Mesothelial cell of epicardium (in vitro differentiated cells): ENCODE data around the gene ST6GAL1. TPM values are rescaled to one million over a fixed set of nuclear protein-coding genes. Genes with fewer than 3 reads are reported as not detected.

Experiments
- DNase-seq, 2 experiments: peaks; one replicate each; pipeline ENCODE4 v3.0.0; 2021; ENCODE audit warnings: low spot score in 2 of 2; ENCODE audit not compliant: unreplicated experiment in 2 of 2
- H3K27ac Mint-ChIP-seq: 2 replicates; pipeline ENCODE4 v1.8.0; 2021; ENCODE audit warnings: mixed read lengths
- H3K27me3 Mint-ChIP-seq: 2 replicates; pipeline ENCODE4 v1.8.0; 2021; ENCODE audit warnings: low read depth, mixed read lengths
- H3K36me3 Mint-ChIP-seq: 2 replicates; pipeline ENCODE4 v1.8.0; 2021; ENCODE audit warnings: mixed read lengths
- H3K4me1 Mint-ChIP-seq: 2 replicates; pipeline ENCODE4 v1.8.0; 2021; ENCODE audit warnings: mixed read lengths
- H3K4me3 Mint-ChIP-seq: 2 replicates; pipeline ENCODE4 v1.8.0; 2021; ENCODE audit warnings: mild to moderate bottlenecking, moderate library complexity, mixed read lengths
- H3K9me3 Mint-ChIP-seq: 2 replicates; pipeline ENCODE4 v1.8.0; 2021; ENCODE audit warnings: mixed read lengths
- total RNA-seq: library from RNA; stranded (reverse); gene quantifications from 3 replicates; pipeline ENCODE4 v1.2.1, GENCODE V29; 2021
- TF ChIP-seq, protein P1 (sequence below): fragments of 200-600 bp; sonication (generic); IDR thresholded peaks from one replicate; pipeline ENCODE4 v1.5.0; 2021; ENCODE audit warnings: antibody characterized with exemption; ENCODE audit not compliant: unreplicated experiment

ST6GAL1 gene
- total RNA-seq, 1 donor from 2014 or later: 50.3 TPM

DNA sequence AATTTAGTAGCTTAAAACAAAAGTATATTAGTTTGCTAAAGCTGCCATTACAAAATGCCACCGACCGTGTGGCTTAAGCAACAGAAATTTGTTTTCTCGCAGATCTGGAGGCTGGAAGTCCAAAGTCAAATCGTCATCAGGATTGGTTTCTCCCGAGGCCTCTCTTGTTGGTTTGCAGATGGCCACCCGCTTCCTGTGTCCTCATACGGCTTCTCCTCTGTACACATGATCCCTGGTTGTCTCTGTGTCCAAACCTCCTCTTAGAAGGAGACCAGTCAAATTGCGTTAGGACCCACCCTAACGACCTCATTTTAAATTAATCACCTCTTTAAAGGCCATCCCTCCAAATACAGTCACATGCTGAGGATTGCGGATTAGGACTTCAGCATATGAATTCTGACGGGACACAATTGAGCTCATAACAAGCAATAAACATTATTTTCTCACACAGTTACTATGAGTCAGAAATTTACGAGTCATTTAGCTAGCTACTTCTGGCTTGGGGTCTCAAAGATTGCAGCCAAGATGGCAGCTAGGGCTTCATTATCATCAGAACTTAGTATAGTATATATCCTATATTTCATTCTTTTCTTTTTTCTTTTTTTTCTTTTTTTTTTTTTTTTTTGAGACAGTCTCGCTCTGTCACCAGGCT lies 150.6 kb downstream of the ST6GAL1 start:
- H3K27ac Mint-ChIP-seq: no peak overlapping the region
- no peaks in the 10 kb centered on the region for H3K27me3 Mint-ChIP-seq
- peaks cover 2% of the 10 kb centered on the region for H3K4me1 Mint-ChIP-seq
- peaks cover 5% of the 10 kb centered on the region for H3K9me3 Mint-ChIP-seq
- TF ChIP-seq, protein P1, sequence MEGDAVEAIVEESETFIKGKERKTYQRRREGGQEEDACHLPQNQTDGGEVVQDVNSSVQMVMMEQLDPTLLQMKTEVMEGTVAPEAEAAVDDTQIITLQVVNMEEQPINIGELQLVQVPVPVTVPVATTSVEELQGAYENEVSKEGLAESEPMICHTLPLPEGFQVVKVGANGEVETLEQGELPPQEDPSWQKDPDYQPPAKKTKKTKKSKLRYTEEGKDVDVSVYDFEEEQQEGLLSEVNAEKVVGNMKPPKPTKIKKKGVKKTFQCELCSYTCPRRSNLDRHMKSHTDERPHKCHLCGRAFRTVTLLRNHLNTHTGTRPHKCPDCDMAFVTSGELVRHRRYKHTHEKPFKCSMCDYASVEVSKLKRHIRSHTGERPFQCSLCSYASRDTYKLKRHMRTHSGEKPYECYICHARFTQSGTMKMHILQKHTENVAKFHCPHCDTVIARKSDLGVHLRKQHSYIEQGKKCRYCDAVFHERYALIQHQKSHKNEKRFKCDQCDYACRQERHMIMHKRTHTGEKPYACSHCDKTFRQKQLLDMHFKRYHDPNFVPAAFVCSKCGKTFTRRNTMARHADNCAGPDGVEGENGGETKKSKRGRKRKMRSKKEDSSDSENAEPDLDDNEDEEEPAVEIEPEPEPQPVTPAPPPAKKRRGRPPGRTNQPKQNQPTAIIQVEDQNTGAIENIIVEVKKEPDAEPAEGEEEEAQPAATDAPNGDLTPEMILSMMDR: no peak
- no peak for DNase-seq
- H3K36me3 Mint-ChIP-seq: peaks cover 7% of the 10 kb centered on the region
- no peak overlapping the region for H3K4me3 Mint-ChIP-seq

GRCh38 chr3:187082758-187083375 lies 152.5 kb downstream of the ST6GAL1 start:
- H3K4me3 Mint-ChIP-seq: no peak overlapping the region
- H3K4me1 Mint-ChIP-seq: peaks cover 2% of the 10 kb centered on the region
- peaks cover 12% of the 10 kb centered on the region for H3K36me3 Mint-ChIP-seq
- peaks cover 13% of the 10 kb centered on the region for H3K9me3 Mint-ChIP-seq
- TF ChIP-seq, protein P1: no peak
- H3K27me3 Mint-ChIP-seq: no peaks in the 10 kb centered on the region
- DNase-seq: no peak
- no peak overlapping the region for H3K27ac Mint-ChIP-seq

DNA sequence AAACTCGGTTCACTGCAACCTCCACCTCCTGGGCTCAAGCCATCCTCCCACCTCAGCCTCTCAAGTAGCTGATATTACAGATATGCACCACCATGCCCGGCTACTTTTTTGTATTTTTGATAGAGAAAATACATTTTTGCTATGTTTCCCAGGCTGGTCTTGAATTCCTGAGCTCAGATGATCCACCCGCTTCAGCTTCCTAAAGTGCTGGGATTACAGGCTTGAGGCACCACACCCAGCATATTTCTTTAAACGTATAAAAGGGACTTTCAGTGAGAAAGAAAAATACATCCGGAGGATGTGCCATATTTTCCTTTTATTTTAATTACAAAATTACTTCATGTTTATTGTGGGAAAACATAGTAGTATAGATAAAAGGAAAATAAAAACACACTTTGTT lies 153.8 kb downstream of the ST6GAL1 start:
- Mint-ChIP-seq H3K27ac (no peak overlapping the region), H3K36me3 (peaks cover 9% of the 10 kb centered on the region), H3K27me3 (no peaks in the 10 kb centered on the region), H3K4me1 (peaks cover 2% of the 10 kb centered on the region), H3K4me3 (no peak overlapping the region), H3K9me3 (peaks cover 25% of the 10 kb centered on the region)
- TF ChIP-seq, protein P1: no peak
- no peak for DNase-seq

- Mint-ChIP-seq H3K36me3 (peaks cover 9% of the 10 kb centered on the region), H3K27ac (no peak overlapping the region), H3K9me3 (peaks cover 30% of the 10 kb centered on the region), H3K27me3 (no peaks in the 10 kb centered on the region), H3K4me3 (no peak overlapping the region), H3K4me1 (peaks cover 2% of the 10 kb centered on the region)
- no peak for DNase-seq
- TF ChIP-seq, protein P1: no peak
Measured at GRCh38 chr3:187084580-187084979, 154.3 kb downstream of the ST6GAL1 start.

DNA sequence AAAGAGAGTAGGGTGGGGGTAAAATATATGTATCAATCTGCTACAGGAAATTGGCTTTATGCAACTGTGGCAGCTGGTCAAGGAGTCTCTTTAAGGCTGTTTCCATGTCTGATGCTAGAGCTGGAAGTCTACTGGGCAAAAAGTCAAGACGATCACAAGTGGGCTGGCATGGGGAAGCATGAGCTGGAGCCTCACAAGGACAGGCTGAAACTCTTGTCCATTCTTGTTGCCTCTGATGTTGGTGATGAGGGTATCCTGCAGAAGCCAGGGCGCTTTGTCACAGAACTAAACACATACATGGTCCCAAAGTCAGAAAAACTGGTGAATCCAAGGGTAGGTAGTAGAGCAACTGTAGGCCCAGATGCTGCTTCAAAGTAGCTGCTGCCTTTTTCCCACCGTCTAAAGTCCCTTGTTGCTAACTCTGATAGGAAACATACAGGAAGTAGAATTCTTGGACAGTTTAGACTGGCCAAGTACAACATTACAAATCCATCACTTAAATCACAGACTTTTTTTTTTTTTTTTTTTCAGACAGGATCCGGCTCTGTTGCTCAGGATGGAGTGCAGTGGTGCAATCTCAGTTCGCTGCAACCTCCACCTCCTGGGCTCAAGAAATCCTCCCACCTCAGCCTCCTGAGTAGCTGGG lies 154.8 kb downstream of the ST6GAL1 start:
- peaks cover 10% of the 10 kb centered on the region for H3K36me3 Mint-ChIP-seq
- peaks cover 2% of the 10 kb centered on the region for H3K4me1 Mint-ChIP-seq
- no peak for DNase-seq
- H3K27ac Mint-ChIP-seq: no peak overlapping the region
- no peak overlapping the region for H3K4me3 Mint-ChIP-seq
- TF ChIP-seq, protein P1: no peak
- H3K27me3 Mint-ChIP-seq: no peaks in the 10 kb centered on the region
- peaks cover 34% of the 10 kb centered on the region for H3K9me3 Mint-ChIP-seq
